Measurements from ENCODE around the gene NAIF1.
"Not testable (repeated sequence)": the region's sequence is repeated elsewhere in the genome, so short reads cannot be mapped to it uniquely, and the experiment has no call there.

NAIF1 gene

GRCh38 chr9:128080206-128080605, 13.1 kb upstream of the NAIF1 start:
- no peak overlapping the region for H3K4me3 ChIP-seq (ENCODE audit: low read depth, low read length)
- no peak for DNase-seq (ENCODE audit: low read depth)
- TF ChIP-seq CTCF (conservative IDR thresholded peaks at IDR 0.05; ENCODE audit: low read depth, low read length), result no peak

- DNase-seq (ENCODE audit: low read depth), result peak; percentile 75
- no peak for TF ChIP-seq CTCF (conservative IDR thresholded peaks at IDR 0.05; ENCODE audit: low read depth, low read length)
- no peak overlapping the region for H3K4me3 ChIP-seq (ENCODE audit: low read depth, low read length)
Observed at GRCh38 chr9:128078504-128079434, 11.6 kb upstream of the NAIF1 start.

DNA sequence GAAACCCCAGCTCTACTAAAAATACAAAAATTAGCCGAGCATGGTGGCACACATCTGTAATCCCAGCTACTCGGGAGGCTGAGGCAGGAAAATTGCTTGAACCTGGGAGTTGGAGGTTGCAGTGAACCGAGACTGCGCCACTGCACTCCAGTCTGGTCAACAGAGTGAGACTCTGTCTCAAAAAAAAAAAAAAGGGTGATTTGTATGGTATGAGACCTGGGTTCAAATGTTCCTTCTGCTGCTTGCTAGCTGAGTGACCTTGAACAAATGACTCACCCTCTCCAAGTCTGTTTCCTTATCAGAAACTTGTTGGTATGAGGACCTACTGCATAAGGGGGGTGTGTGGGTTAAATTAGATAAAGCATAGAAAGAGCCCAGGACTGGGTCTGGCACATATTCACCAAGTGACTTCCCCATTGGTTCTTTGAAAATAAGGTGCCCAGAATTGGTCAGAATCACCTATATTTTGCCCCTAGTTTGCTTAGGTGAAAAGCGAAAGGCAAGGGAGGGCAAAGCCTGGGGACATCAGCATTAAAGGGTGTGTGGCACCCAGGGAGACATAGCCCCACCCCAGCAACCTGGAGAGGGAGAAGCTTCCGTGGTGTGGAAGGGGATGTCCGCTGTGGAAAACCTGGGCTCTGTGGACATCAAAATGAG, 10.9 kb upstream of the NAIF1 start:
- H3K4me3 ChIP-seq (ENCODE audit: low read depth, low read length), result no peak overlapping the region
- no peak for DNase-seq (ENCODE audit: low read depth)
- no peak for TF ChIP-seq CTCF (conservative IDR thresholded peaks at IDR 0.05; ENCODE audit: low read depth, low read length)

GRCh38 chr9:128073253-128073886, 6.2 kb upstream of the NAIF1 start:
- H3K4me3 ChIP-seq (ENCODE audit: low read depth, low read length), result no peak overlapping the region
- peak; percentile 49 for DNase-seq (ENCODE audit: low read depth)
- no peak for TF ChIP-seq CTCF (conservative IDR thresholded peaks at IDR 0.05; ENCODE audit: low read depth, low read length)

DNA sequence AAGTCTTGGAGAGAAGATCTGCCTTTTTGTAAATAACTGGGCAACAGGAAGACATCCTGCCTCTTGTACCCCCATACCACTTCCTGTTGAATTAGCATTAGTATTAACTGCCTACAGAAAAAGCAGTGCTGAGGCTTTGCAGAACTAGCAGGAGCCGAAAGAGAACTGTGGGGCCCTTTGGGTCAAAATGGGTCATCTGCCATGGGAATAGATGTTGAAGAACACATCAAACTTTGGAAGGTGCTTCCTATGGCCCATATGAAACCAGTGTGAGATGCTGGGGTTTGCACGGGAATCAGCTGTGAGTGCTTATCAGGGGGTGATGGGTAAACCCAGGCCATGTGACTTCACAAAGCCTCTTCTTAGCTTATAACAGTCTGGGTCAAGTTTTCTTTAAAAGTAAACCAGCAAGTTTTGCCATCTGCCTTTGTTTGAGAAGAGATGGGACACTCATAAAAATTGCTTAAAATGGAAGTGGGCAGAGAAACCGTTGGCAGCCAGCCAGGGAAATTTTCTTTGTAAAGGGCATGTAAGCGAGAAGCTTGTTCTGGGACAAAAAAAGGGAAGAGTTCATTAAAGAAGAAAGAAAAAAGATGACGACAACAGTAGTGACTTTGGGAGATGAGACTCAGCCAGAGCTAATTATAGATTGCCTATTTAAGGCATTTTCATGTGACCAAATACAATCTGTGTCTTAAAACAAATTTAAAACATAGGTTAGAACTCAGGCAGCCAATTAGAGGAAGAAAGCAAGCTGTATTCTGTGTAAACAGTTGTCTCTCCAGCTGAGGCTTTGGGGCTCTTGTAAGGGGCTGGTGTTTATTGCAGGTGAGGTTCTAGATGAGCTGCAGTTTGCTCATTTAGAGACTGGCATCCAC, 5.3 kb upstream of the NAIF1 start:
- no peak for TF ChIP-seq CTCF (conservative IDR thresholded peaks at IDR 0.05; ENCODE audit: low read depth, low read length)
- no peak overlapping the region for H3K4me3 ChIP-seq (ENCODE audit: low read depth, low read length)
- DNase-seq (ENCODE audit: low read depth), result peak; percentile 80

GRCh38 chr9:128071475-128071874, 4.4 kb upstream of the NAIF1 start:
- not testable (repeated sequence) for H3K4me3 ChIP-seq (ENCODE audit: low read depth, low read length); DNase-seq (ENCODE audit: low read depth)

All from choroid plexus epithelial cell (primary cell).